HL-60 (cell line): Measurements from ENCODE around the gene DGCR6.
"Not testable (repeated sequence)": the region's sequence is repeated elsewhere in the genome, so short reads cannot be mapped to it uniquely, and the experiment has no call there.

Experiments used
- DNase-seq, 2 experiments: peaks; one replicate each; pipeline ENCODE4 v3.0.0-alpha.2; 2010 to 2020; ENCODE audit warnings: low read depth in 1 of 2, low spot score in 1 of 2
- H3K27ac ChIP-seq: fragments of 250-450 bp; sonication (Bioruptor Pico); replicated peaks from 2 replicates; pipeline ENCODE4 v1.5.1; 2020; ENCODE audit warnings: mild to moderate bottlenecking, moderate library complexity
- H3K27me3 ChIP-seq: fragments of 250-450 bp; sonication (Bioruptor Pico); 2 replicates; pipeline ENCODE4 v1.5.1; 2021; ENCODE audit warnings: mild to moderate bottlenecking, moderate library complexity; ENCODE audit not compliant: insufficient read depth, poor library complexity, severe bottlenecking
- H3K4me3 ChIP-seq: replicated peaks from 2 replicates; pipeline ENCODE4 v1.5.1; 2011; ENCODE audit warnings: mild to moderate bottlenecking, control low read depth, low read length; ENCODE audit not compliant: insufficient read depth
- CTCF ChIP-seq: IDR thresholded peaks from one replicate; pipeline ENCODE4 v1.5.1; 2011; ENCODE audit warnings: low read length, control low read depth, inconsistent platforms; ENCODE audit not compliant: insufficient read depth
- GABPA ChIP-seq: IDR thresholded peaks from 2 replicates; pipeline ENCODE4 v1.6.1; 2012; ENCODE audit warnings: low read depth
- POLR2AphosphoS5 ChIP-seq: IDR thresholded peaks from 2 replicates; pipeline ENCODE4 v1.6.1; 2012; ENCODE audit warnings: low read depth
- REST ChIP-seq: IDR thresholded peaks from 2 replicates; pipeline ENCODE4 v1.6.1; 2012; ENCODE audit warnings: low read depth; ENCODE audit not compliant: insufficient replicate concordance
- SPI1 ChIP-seq: IDR thresholded peaks from 2 replicates; pipeline ENCODE4 v1.6.1; 2012; ENCODE audit warnings: low read depth, mild to moderate bottlenecking, borderline replicate concordance
- long read RNA-seq: library from polyadenylated mRNA; unstranded; transcript quantifications from one replicate; pipeline ENCODE4 v2.0.0, GENCODE V29; 2020

Gene DGCR6
- long read RNA-seq, result 0 reads

GRCh38 chr22:18905540-18906409, at the start of gene DGCR6:
Gene DGCR6, plus strand, starts transcription at chr22:18906320. Its CDS starts 55 bp downstream, at chr22:18906375.
- no peak for DNase-seq
- Histone ChIP-seq H3K27me3 (no peaks in the 10 kb centered on the region), H3K27ac (no peak within 1 kb of the TSS), H3K4me3 (no peak within 1 kb of the TSS)
- no peak for TF ChIP-seq SPI1
- TF ChIP-seq CTCF, result no peak
- TF ChIP-seq GABPA, result no peak
- no peak for TF ChIP-seq POLR2AphosphoS5
- no peak for TF ChIP-seq REST

- H3K27ac ChIP-seq, H3K4me3 ChIP-seq, H3K27me3 ChIP-seq, DNase-seq: not testable (repeated sequence)
Measured at GRCh38 chr22:18859314-18859713, 46.8 kb upstream of the DGCR6 start.

- H3K27ac ChIP-seq, H3K4me3 ChIP-seq, DNase-seq, H3K27me3 ChIP-seq: not testable (repeated sequence)
Measured at GRCh38 chr22:18881260-18881659, 24.9 kb upstream of the DGCR6 start.

GRCh38 chr22:18884465-18884864, 21.7 kb upstream of the DGCR6 start:
- H3K27ac ChIP-seq, DNase-seq, H3K4me3 ChIP-seq, H3K27me3 ChIP-seq: not testable (repeated sequence)

GRCh38 chr22:18888115-18888514, 18.0 kb upstream of the DGCR6 start:
- Histone ChIP-seq H3K27ac (no peak overlapping the region), H3K27me3 (no peaks in the 10 kb centered on the region), H3K4me3 (no peak overlapping the region)
- no peak for DNase-seq
- TF ChIP-seq REST, result no peak
- TF ChIP-seq POLR2AphosphoS5, result no peak

- DNase-seq, H3K27ac ChIP-seq, H3K27me3 ChIP-seq, H3K4me3 ChIP-seq: not testable (repeated sequence)
Measured at GRCh38 chr22:18890510-18891192, 15.5 kb upstream of the DGCR6 start.

- not testable (repeated sequence) for DNase-seq, H3K27ac ChIP-seq, H3K27me3 ChIP-seq, H3K4me3 ChIP-seq
Measured at GRCh38 chr22:18893775-18894174, 12.3 kb upstream of the DGCR6 start.

- H3K4me3 ChIP-seq, DNase-seq, H3K27me3 ChIP-seq, H3K27ac ChIP-seq: not testable (repeated sequence)
Measured at GRCh38 chr22:18896037-18896657, 10.0 kb upstream of the DGCR6 start.

- not testable (repeated sequence) for H3K27ac ChIP-seq, DNase-seq, H3K27me3 ChIP-seq, H3K4me3 ChIP-seq
Measured at GRCh38 chr22:18906410-18906745, 258 bp downstream of the DGCR6 start.
